K562 (cell line): ENCODE data around the gene NFKB2. TPM values are rescaled to one million over a fixed set of nuclear protein-coding genes. Genes with fewer than 3 reads are reported as not detected.

Source experiments
- ATAC-seq: fragments of 200-7000 bp; cut with Tn5 transposase; 3 replicates; pipeline ENCODE4 v1.9.1; 2020; ENCODE audit warnings: moderate library complexity
- BruUV-seq: library from RNA; stranded (reverse); fragments of 400-500 nt; replicated peaks from 2 replicates; lab custom pipeline; 2021; lab: Mats Ljungman, UMichigan
- CTCF ChIA-PET: fragments of 300-600 bp; formaldehyde crosslinking; extraction: SDS; loops from one replicate; lab custom pipeline; 2021; ENCODE audit warnings: low intra/inter-chr PET ratio; lab: Yijun Ruan, JAX
- POLR2A ChIA-PET: fragments of 300-600, 350-650 bp; sonication (Branson Sonifier 250); formaldehyde crosslinking; extraction: SDS; loops from one replicate; lab custom pipeline; 2021; ENCODE audit warnings: antibody characterized with exemption, inconsistent platforms; lab: Yijun Ruan, JAX
- DNase-seq, 4 experiments: peaks; one replicate each; pipeline versions ENCODE4 v3.0.0 to v3.0.0-alpha.2; 2011 to 2018; ENCODE audit warnings: low spot score in 3 of 4, mixed read lengths in 3 of 4; ENCODE audit errors: extremely low read depth in 1 of 4
- FAIRE-seq: peaks from 2 replicates; lab custom pipeline; 2011; peaks lifted over from hg19 to GRCh38; lab: Jason Lieb, UNC
- H2AFZ ChIP-seq: 2 replicates; pipeline ENCODE4 v1.6.0; 2011; ENCODE audit warnings: low read depth, low read length, control low read depth, inconsistent platforms
- H3K27ac ChIP-seq: fragments of 200-600 bp; 3 replicates; pipeline ENCODE4 v1.8.0; 2011; ENCODE audit warnings: low read depth, mild to moderate bottlenecking, control low read depth, inconsistent platforms, low read length, moderate library complexity, mixed read lengths; ENCODE audit errors: extremely low read depth
- H3K27me3 ChIP-seq, 2 experiments: fragments of 300-600 bp in 1 of 2; 2 replicates in 1 of 2; 3 replicates in 1 of 2; pipeline versions ENCODE4 v1.6.0 to v1.8.0; 2011; ENCODE audit warnings: inconsistent platforms in 2 of 2, low read length in 2 of 2, mild to moderate bottlenecking in 1 of 2, mixed read lengths in 1 of 2, moderate library complexity in 1 of 2; ENCODE audit not compliant: control insufficient read depth in 2 of 2, insufficient read depth in 2 of 2
- H3K36me3 ChIP-seq: fragments of 300-600 bp; 3 replicates; pipeline ENCODE4 v1.8.0; 2011; ENCODE audit warnings: mild to moderate bottlenecking, low read length, inconsistent platforms; ENCODE audit not compliant: control insufficient read depth, insufficient read depth
- H3K4me1 ChIP-seq, 2 experiments: fragments of 200-600 bp in 1 of 2; replicated peaks in 1 of 2; 2 replicates in 1 of 2; 3 replicates in 1 of 2; pipeline versions ENCODE4 v1.5.1 to v1.8.0; 2011; ENCODE audit warnings: inconsistent platforms in 2 of 2, low read length in 2 of 2, mild to moderate bottlenecking in 1 of 2, mixed read lengths in 1 of 2, moderate library complexity in 1 of 2; ENCODE audit not compliant: control insufficient read depth in 2 of 2, insufficient read depth in 2 of 2
- H3K4me2 ChIP-seq: 2 replicates; pipeline ENCODE4 v1.6.1; 2011; ENCODE audit warnings: low read length, control low read depth, inconsistent platforms, mixed read lengths; ENCODE audit not compliant: insufficient read depth
- H3K4me3 ChIP-seq: fragments of 200-600 bp; sonication (generic), shearing (Covaris generic); 2 replicates; pipeline ENCODE4 v1.5.1; 2016; ENCODE audit warnings: control low read depth, inconsistent platforms
- H3K79me2 ChIP-seq: fragments of 200-600 bp; 3 replicates; pipeline ENCODE4 v1.8.0; 2011; ENCODE audit warnings: low read length, inconsistent platforms; ENCODE audit not compliant: control insufficient read depth, insufficient read depth
- H3K9ac ChIP-seq, 2 experiments: 2 replicates each; pipeline versions ENCODE4 v1.6.0 to v1.6.1; 2011; ENCODE audit warnings: low read depth in 2 of 2, low read length in 2 of 2, control low read depth in 1 of 2, inconsistent platforms in 1 of 2, mild to moderate bottlenecking in 1 of 2, mixed read lengths in 1 of 2; ENCODE audit not compliant: insufficient read depth in 1 of 2
- H3K9me1 ChIP-seq: one replicate; pipeline ENCODE4 v1.6.0; 2011; ENCODE audit warnings: inconsistent platforms, mild to moderate bottlenecking, low read length, moderate library complexity; ENCODE audit not compliant: control insufficient read depth, insufficient read depth
- H3K9me3 ChIP-seq: replicated peaks from 2 replicates; pipeline ENCODE4 v1.5.1; 2011; ENCODE audit warnings: low read depth, low read length, inconsistent platforms; ENCODE audit not compliant: control insufficient read depth, insufficient read depth
- H4K20me1 ChIP-seq: replicated peaks from 2 replicates; pipeline ENCODE4 v1.6.1; 2011; ENCODE audit warnings: low read length, inconsistent platforms, mixed read lengths; ENCODE audit not compliant: control insufficient read depth, insufficient read depth
- SAFB ChIP-seq: fragments of 200-400 bp; formaldehyde crosslinking; IDR thresholded peaks from 2 replicates; pipeline ENCODE4 v1.6.1; 2017; ENCODE audit warnings: low read depth, low read length, borderline replicate concordance
- TEAD1 ChIP-seq, 2 experiments: fragments of 450-650 bp in 1 of 2; sonication (generic) in 1 of 2; formaldehyde crosslinking; IDR thresholded peaks; 2 replicates each; pipeline versions ENCODE4 v1.4.0 to v1.8.0; 2020 to 2022; ENCODE audit warnings: mild to moderate bottlenecking in 2 of 2, missing genetic modification reagents in 1 of 2
- WHSC1 ChIP-seq: IDR thresholded peaks from one replicate; pipeline ENCODE4 v1.6.1; 2012; ENCODE audit warnings: low read length, control low read depth, inconsistent platforms
- ZNF764 ChIP-seq: fragments of 250-450 bp; sonication (Bioruptor Pico); IDR thresholded peaks from 2 replicates; pipeline ENCODE4 v1.4.0; 2020; ENCODE audit warnings: low read depth, mild to moderate bottlenecking, moderate library complexity
- WGBS: fragments of 100-300 bp; shearing (Covaris generic); methylation state at CpG from one replicate; pipeline ENCODE4 v1.1.6; 2016; ENCODE audit warnings: low coverage, mixed read lengths; ENCODE audit not compliant: insufficient coverage; ENCODE audit errors: missing lambda C conversion rate; 5-methylcytosine and 5-hydroxymethylcytosine counted together
- in situ Hi-C: fragments of 300-500 bp; cut with MboI; formaldehyde crosslinking; loops from 4 replicates; pipeline ENCODE4 v1.15.0; 2018; ENCODE audit warnings: inconsistent platforms, mixed read lengths
- intact Hi-C: fragments of 100-400 bp; cut with micrococcal nuclease; formaldehyde crosslinking; loops from 2 replicates; pipeline ENCODE4 v1.14.2; 2022
- polyA plus RNA-seq, 8 experiments: library from polyadenylated mRNA; depleted of rRNA in 4 of 8; stranded (reverse) in 5 of 8; unstranded in 3 of 8; fragments of >200 nt; fragmentation: Nextera tagmentation in 2 of 8; fragmentation: Illumina TruSeq in 1 of 8; extraction: Ambion mirVana in 2 of 8; extraction: Trizol in 1 of 8; gene quantifications; 2 replicates each; pipeline versions ENCODE4 v1.2.1 to v1.2.3, GENCODE V29; 2011 to 2014; ENCODE audit warnings: inconsistent platforms in 1 of 8, missing spikeins in 1 of 8
- total RNA-seq, 7 experiments: library from RNA; depleted of rRNA in 6 of 7; stranded (reverse); fragments of >200 nt in 6 of 7; fragmentation: Illumina TruSeq in 2 of 7; extraction: Trizol in 2 of 7; gene quantifications; 2 replicates each; pipeline versions ENCODE4 v1.2.1 to v1.2.3, GENCODE V29; 2011 to 2021; ENCODE audit warnings: low replicate concordance in 1 of 7
- TF ChIP-seq, protein P1 (sequence below), 3 experiments: fragments of 200-800 bp in 1 of 3; sonication (Bioruptor generic) in 1 of 3; sonication (generic) in 1 of 3; formaldehyde crosslinking in 1 of 3; IDR thresholded peaks; 2 replicates each; pipeline versions ENCODE4 v1.6.1 to v1.8.0; 2016 to 2022; ENCODE audit warnings: mild to moderate bottlenecking in 2 of 3, missing compliant biosample characterization in 2 of 3, missing genetic modification characterization in 2 of 3, missing genetic modification reagents in 1 of 3
- TF ChIP-seq, protein P2 (sequence below), 2 experiments: IDR thresholded peaks; 2 replicates each; pipeline ENCODE4 v1.6.1; 2011; ENCODE audit warnings: borderline replicate concordance in 1 of 2, control low read depth in 1 of 2, low read depth in 1 of 2, low read length in 1 of 2, mild to moderate bottlenecking in 1 of 2, mixed read lengths in 1 of 2, moderate library complexity in 1 of 2; ENCODE audit not compliant: insufficient read depth in 1 of 2, insufficient read length in 1 of 2, poor library complexity in 1 of 2, severe bottlenecking in 1 of 2; ENCODE audit errors: extremely low read depth in 1 of 2

NFKB2 gene
- total and polyA plus RNA-seq, 9 of the 15 experiments (the other 6 are each of a cell fraction or from before 2014, with no cell fraction given): 0.07 to 20.3 (median 7.9) TPM

DNA sequence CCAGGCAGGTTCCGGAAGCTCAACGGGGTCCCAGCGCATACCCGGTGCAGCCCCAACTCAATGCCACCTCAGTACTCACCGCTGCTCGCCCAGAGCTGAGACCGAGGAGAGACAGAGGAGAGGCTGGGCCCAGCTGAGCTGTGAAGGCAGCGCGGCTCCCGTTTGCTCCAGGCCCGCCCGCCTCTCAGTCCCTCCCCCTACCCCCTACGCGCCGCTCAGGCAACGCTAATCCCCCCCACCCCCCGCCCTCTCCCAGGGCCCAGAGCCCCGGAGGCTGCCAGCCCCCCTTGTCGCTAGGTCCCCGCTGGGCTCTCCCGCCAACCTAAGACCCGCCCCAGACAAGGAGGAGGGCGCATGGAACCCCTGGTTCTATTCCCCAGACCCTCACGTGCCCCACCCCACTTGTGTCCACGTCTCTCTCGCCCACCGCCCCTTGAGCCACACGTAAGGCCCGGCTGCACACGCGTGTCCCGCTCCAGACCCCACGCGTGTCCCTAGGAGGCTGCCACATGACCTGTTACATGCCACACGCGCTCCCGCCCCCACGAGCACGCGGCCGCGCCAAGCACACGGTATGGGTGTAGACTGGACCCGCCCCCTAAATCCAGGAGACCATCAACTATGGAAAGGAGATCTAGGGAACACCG is 23.2 kb downstream of the NFKB2 start, which contains the start of gene PSD:
Gene PSD, minus strand, starts transcription at position 164 of the 647 bp plus-strand sequence. CDS start 1,747 bp downstream, outside the sequence.
- no peak for FAIRE-seq
- Histone ChIP-seq H3K4me1 (peaks cover 12 to 60% of the 10 kb centered on the region in 2 experiments; a peak in 4 of 5 replicates), H3K9me1 (no peaks in the 10 kb centered on the region), H3K27me3 (no peaks in the 10 kb centered on the region), H3K9ac (peak within 1 kb of the TSS in 1 of 2 experiments; percentile 96; a peak in 2 of 4 replicates), H3K4me3 (peak within 1 kb of the TSS; percentile 93), H4K20me1 (no peaks in the 10 kb centered on the region), H3K27ac (no peak within 1 kb of the TSS), H2AFZ (peak within 1 kb of the TSS; percentile 87), H3K9me3 (no peaks in the 10 kb centered on the region), H3K4me2 (peak within 1 kb of the TSS; percentile 74), H3K36me3 (peaks cover 10% of the 10 kb centered on the region; the same call in 2 of the 3 replicates), H3K79me2 (peaks cover 25% of the 10 kb centered on the region)
- in situ Hi-C loops (no loop called here), intact Hi-C loops (no loop called here)
- no peak for ATAC-seq
- ChIA-PET CTCF (no interaction called here), POLR2A (no interaction called here)
- 10% methylated on average over 26 of the region's 45 CpGs for WGBS
- BruUV-seq: no TSS peak
- peak in 3 of 4 experiments; percentile 29 to 38 (median 33) for DNase-seq
- TF ChIP-seq ZNF764: no peak
- peak; percentile 66; the same call in 1 of the 2 replicates for TF ChIP-seq SAFB
- TF ChIP-seq, protein P1, sequence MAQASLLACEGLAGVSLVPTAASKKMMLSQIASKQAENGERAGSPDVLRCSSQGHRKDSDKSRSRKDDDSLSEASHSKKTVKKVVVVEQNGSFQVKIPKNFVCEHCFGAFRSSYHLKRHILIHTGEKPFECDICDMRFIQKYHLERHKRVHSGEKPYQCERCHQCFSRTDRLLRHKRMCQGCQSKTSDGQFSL (CRISPR knock-in tag; IDR thresholded peaks at IDR 0.05): 0 out of 2 replicates have a peak, but pooled peaks have one; percentile 34
- TF ChIP-seq, protein P1 (tag; IDR thresholded peaks at IDR 0.05): no peak
- TF ChIP-seq, protein P2, sequence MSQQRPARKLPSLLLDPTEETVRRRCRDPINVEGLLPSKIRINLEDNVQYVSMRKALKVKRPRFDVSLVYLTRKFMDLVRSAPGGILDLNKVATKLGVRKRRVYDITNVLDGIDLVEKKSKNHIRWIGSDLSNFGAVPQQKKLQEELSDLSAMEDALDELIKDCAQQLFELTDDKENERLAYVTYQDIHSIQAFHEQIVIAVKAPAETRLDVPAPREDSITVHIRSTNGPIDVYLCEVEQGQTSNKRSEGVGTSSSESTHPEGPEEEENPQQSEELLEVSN (IDR thresholded peaks at IDR 0.05; ENCODE audit: borderline replicate concordance in 1 of 2, extremely low read depth in 1 of 2, insufficient read depth in 1 of 2, insufficient read length in 1 of 2, low read depth in 1 of 2, low read length in 1 of 2, poor library complexity in 1 of 2, severe bottlenecking in 1 of 2): peak; percentile 59 to 76
- no peak for TF ChIP-seq WHSC1
- TF ChIP-seq TEAD1 (CRISPR knock-in tag; IDR thresholded peaks at IDR 0.05): peak in 1 of 2 experiments; percentile 52; a peak in 1 of 4 replicates
